B cell (primary cell): Measurements from ENCODE around the gene MSLN. TPM values are rescaled to one million over a fixed set of nuclear protein-coding genes. Genes with fewer than 3 reads are reported as not detected.

Experiments
- ATAC-seq: fragments of 200-7000 bp; cut with Tn5 transposase; one replicate; pipeline ENCODE4 v1.10.0; 2021; ENCODE audit warnings: low read depth, mild to moderate bottlenecking, moderate number of reproducible peaks, moderate library complexity
- CTCF ChIA-PET: fragments of 350-600 bp; sonication (Branson Sonifier 250); formaldehyde crosslinking; loops from one replicate; lab custom pipeline; 2021; ENCODE audit warnings: antibody characterized with exemption, inconsistent platforms; lab: Charles Lee
- POLR2A ChIA-PET: fragments of 350-600 bp; sonication (Branson Sonifier 250); formaldehyde crosslinking; loops from one replicate; lab custom pipeline; 2021; ENCODE audit warnings: antibody characterized with exemption; lab: Charles Lee
- DNase-seq: peaks from one replicate; pipeline ENCODE4 v3.0.0; 2013
- H2AFZ ChIP-seq: 2 replicates; pipeline ENCODE4 v1.6.1; 2012; ENCODE audit warnings: mild to moderate bottlenecking, low read depth, low read length; ENCODE audit not compliant: insufficient read depth, poor library complexity, severe bottlenecking
- H3K27ac ChIP-seq, 2 donors: 1 replicate in 1 of 2; 2 replicates in 1 of 2; pipeline ENCODE4 v1.5.1; 2012 to 2013; ENCODE audit warnings: low read length in 2 of 2, mild to moderate bottlenecking in 2 of 2, moderate library complexity in 1 of 2
- H3K27me3 ChIP-seq, 4 experiments: fragments of 200-600 bp in 1 of 4; sonication (generic) in 1 of 4; replicated peaks in 1 of 4; 1 replicate in 2 of 4; 2 replicates in 2 of 4; pipeline versions ENCODE4 v1.6.1 to v1.7.0; 2013 to 2016; ENCODE audit warnings: low read length in 3 of 4, mild to moderate bottlenecking in 2 of 4, mixed read lengths in 1 of 4, moderate library complexity in 1 of 4; ENCODE audit not compliant: insufficient read depth in 4 of 4, control insufficient read depth in 3 of 4; ENCODE audit errors: control extremely low read depth in 1 of 4
- H3K36me3 ChIP-seq, 2 experiments: replicated peaks in 1 of 2; 1 replicate in 1 of 2; 2 replicates in 1 of 2; pipeline versions ENCODE4 v1.6.1 to v1.7.1; 2013; ENCODE audit warnings: low read length in 1 of 2; ENCODE audit not compliant: insufficient read depth in 2 of 2, control insufficient read depth in 1 of 2; ENCODE audit errors: control extremely low read depth in 1 of 2, extremely low read depth in 1 of 2
- H3K4me1 ChIP-seq, 2 donors: fragments of 200-600 bp in 1 of 2; sonication (generic) in 1 of 2; 1 replicate in 1 of 2; 2 replicates in 1 of 2; pipeline versions ENCODE4 v1.5.1 to v1.6.1; 2013 to 2017; ENCODE audit warnings: low read length in 2 of 2; ENCODE audit not compliant: control insufficient read depth in 2 of 2, insufficient read depth in 2 of 2
- H3K4me2 ChIP-seq: replicated peaks from 2 replicates; pipeline ENCODE3; 2012; ENCODE audit warnings: mild to moderate bottlenecking, low read depth, low read length; ENCODE audit not compliant: poor library complexity, severe bottlenecking
- H3K4me3 ChIP-seq, 5 experiments: fragments of 200-600 bp in 1 of 5; sonication (generic) in 1 of 5; 1 replicate in 3 of 5; 2 replicates in 2 of 5; pipeline versions ENCODE4 v1.5.1 to v1.7.0; 2011 to 2016; ENCODE audit warnings: low read length in 4 of 5, mild to moderate bottlenecking in 4 of 5, low read depth in 2 of 5, control low read depth in 1 of 5, moderate library complexity in 1 of 5; ENCODE audit not compliant: insufficient read depth in 1 of 5; ENCODE audit errors: control extremely low read depth in 1 of 5, extremely low read depth in 1 of 5
- H3K79me2 ChIP-seq: fragments of 200-600 bp; sonication (generic); one replicate; pipeline ENCODE4 v1.6.0; 2016; ENCODE audit warnings: low read length; ENCODE audit not compliant: control insufficient read depth, insufficient read depth
- H3K9ac ChIP-seq: fragments of 200-600 bp; sonication (generic); 2 replicates; pipeline ENCODE4 v1.6.1; 2017; ENCODE audit warnings: mild to moderate bottlenecking, low read length, moderate library complexity
- H3K9me3 ChIP-seq, 3 donors: one replicate each; pipeline versions ENCODE4 v1.6.1 to v1.7.1; 2013; ENCODE audit warnings: low read length in 2 of 3; ENCODE audit not compliant: control insufficient read depth in 2 of 3, insufficient read depth in 1 of 3; ENCODE audit errors: control extremely low read depth in 1 of 3
- H4K20me1 ChIP-seq: 2 replicates; pipeline ENCODE4 v1.6.0; 2012; ENCODE audit warnings: mild to moderate bottlenecking, low read length; ENCODE audit not compliant: insufficient read depth, control insufficient read depth, poor library complexity, severe bottlenecking
- H3K27ac Mint-ChIP-seq: one replicate; pipeline ENCODE4 v1.8.0; 2021; ENCODE audit warnings: mixed read lengths
- H3K27me3 Mint-ChIP-seq: one replicate; pipeline ENCODE4 v1.8.0; 2021; ENCODE audit warnings: mixed read lengths
- H3K4me1 Mint-ChIP-seq: one replicate; pipeline ENCODE4 v1.8.0; 2021; ENCODE audit warnings: mixed read lengths
- H3K4me3 Mint-ChIP-seq: one replicate; pipeline ENCODE4 v1.8.0; 2021; ENCODE audit warnings: mixed read lengths
- H3K9me3 Mint-ChIP-seq: one replicate; pipeline ENCODE4 v1.8.0; 2022; ENCODE audit warnings: mixed read lengths; ENCODE audit not compliant: insufficient read depth
- EZH2 ChIP-seq: IDR thresholded peaks from 2 replicates; pipeline ENCODE4 v1.6.1; 2012; ENCODE audit warnings: borderline replicate concordance, low read depth, mild to moderate bottlenecking, moderate library complexity, low read length; ENCODE audit not compliant: insufficient read depth, poor library complexity, severe bottlenecking
- WGBS: methylation state at CpG from one replicate; pipeline ENCODE4 v1.1.5; 2013; ENCODE audit warnings: missing lambda C conversion rate; ENCODE audit not compliant: insufficient coverage; 5-methylcytosine and 5-hydroxymethylcytosine counted together
- intact Hi-C: fragments of 100-400 bp; cut with micrococcal nuclease; formaldehyde crosslinking; loops from one replicate; pipeline ENCODE4 v1.10.0; 2022
- polyA plus RNA-seq: library from polyadenylated mRNA; depleted of rRNA; stranded (reverse); fragments of >200 nt; gene quantifications from 2 replicates; pipeline ENCODE4 v1.2.3, GENCODE V29; 2012
- total RNA-seq, 2 donors: library from RNA; stranded (reverse); fragments of 120-200 nt in 1 of 2; gene quantifications; 1 replicate in 1 of 2; 2 replicates in 1 of 2; pipeline versions ENCODE4 v1.2.3 to v1.2.4, GENCODE V29; 2013 to 2022
- TF ChIP-seq, protein P1 (sequence below): fragments of 200-600 bp; IDR thresholded peaks from one replicate; pipeline ENCODE4 v1.8.0; 2022; ENCODE audit warnings: antibody characterized with exemption, mild to moderate bottlenecking

MSLN gene
- total and polyA plus RNA-seq, 2 donors (not counting 1 experiment from before 2014, with no cell fraction given): not detected

GRCh38 chr16:794853-795466 is 34.4 kb downstream of the MSLN start:
- H3K9ac ChIP-seq: no peak overlapping the region
- H4K20me1 ChIP-seq: no peaks in the 10 kb centered on the region
- H3K27ac Mint-ChIP-seq: no peak overlapping the region
- whole genome bisulfite sequencing: 94% methylated on average over 22 of the region's 31 CpGs
- no peak overlapping the region for H3K4me3 ChIP-seq
- H3K9me3 Mint-ChIP-seq: no peaks in the 10 kb centered on the region
- ChIA-PET CTCF (no interaction called here), POLR2A (no interaction called here)
- peaks cover 0 to 15% (median 1%) of the 10 kb centered on the region in 4 experiments for H3K27me3 ChIP-seq
- H3K4me1 Mint-ChIP-seq: peaks cover under 1% of the 10 kb centered on the region
- peaks cover 0 to 10% (median 0%) of the 10 kb centered on the region in 3 donors for H3K9me3 ChIP-seq
- H3K4me1 ChIP-seq: no peaks in the 10 kb centered on the region
- no peak overlapping the region for H3K27ac ChIP-seq
- TF ChIP-seq, protein P1, sequence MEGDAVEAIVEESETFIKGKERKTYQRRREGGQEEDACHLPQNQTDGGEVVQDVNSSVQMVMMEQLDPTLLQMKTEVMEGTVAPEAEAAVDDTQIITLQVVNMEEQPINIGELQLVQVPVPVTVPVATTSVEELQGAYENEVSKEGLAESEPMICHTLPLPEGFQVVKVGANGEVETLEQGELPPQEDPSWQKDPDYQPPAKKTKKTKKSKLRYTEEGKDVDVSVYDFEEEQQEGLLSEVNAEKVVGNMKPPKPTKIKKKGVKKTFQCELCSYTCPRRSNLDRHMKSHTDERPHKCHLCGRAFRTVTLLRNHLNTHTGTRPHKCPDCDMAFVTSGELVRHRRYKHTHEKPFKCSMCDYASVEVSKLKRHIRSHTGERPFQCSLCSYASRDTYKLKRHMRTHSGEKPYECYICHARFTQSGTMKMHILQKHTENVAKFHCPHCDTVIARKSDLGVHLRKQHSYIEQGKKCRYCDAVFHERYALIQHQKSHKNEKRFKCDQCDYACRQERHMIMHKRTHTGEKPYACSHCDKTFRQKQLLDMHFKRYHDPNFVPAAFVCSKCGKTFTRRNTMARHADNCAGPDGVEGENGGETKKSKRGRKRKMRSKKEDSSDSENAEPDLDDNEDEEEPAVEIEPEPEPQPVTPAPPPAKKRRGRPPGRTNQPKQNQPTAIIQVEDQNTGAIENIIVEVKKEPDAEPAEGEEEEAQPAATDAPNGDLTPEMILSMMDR: no peak
- no peak for TF ChIP-seq EZH2
- DNase-seq: no peak
- H3K4me3 Mint-ChIP-seq: no peak overlapping the region
- no peak overlapping the region for H3K4me2 ChIP-seq
- intact Hi-C loops: no loop called here
- no peaks in the 10 kb centered on the region for H3K79me2 ChIP-seq
- H3K36me3 ChIP-seq: no peaks in the 10 kb centered on the region
- ATAC-seq: no peak
- no peak overlapping the region for H2AFZ ChIP-seq
- H3K27me3 Mint-ChIP-seq: peaks cover 4% of the 10 kb centered on the region

GRCh38 chr16:795580-796229 is 35.2 kb downstream of the MSLN start:
- TF ChIP-seq EZH2: no peak
- TF ChIP-seq, protein P1: no peak
- H3K27ac ChIP-seq: no peak overlapping the region
- no peak overlapping the region for H3K4me3 ChIP-seq
- no peak overlapping the region for H3K9ac ChIP-seq
- H3K4me1 ChIP-seq: peaks cover 4 to 6% of the 10 kb centered on the region in 2 donors
- ChIA-PET CTCF (no interaction called here), POLR2A (no interaction called here)
- intact Hi-C loops: no loop called here
- no peak for ATAC-seq
- H4K20me1 ChIP-seq: no peaks in the 10 kb centered on the region
- peaks cover 0 to 21% (median 3%) of the 10 kb centered on the region in 4 experiments for H3K27me3 ChIP-seq
- Mint-ChIP-seq H3K27me3 (peaks cover 4% of the 10 kb centered on the region), H3K9me3 (no peaks in the 10 kb centered on the region), H3K4me3 (no peak overlapping the region), H3K4me1 (no peaks in the 10 kb centered on the region), H3K27ac (no peak overlapping the region)
- DNase-seq: no peak
- peaks cover 0 to 10% (median 0%) of the 10 kb centered on the region in 3 donors for H3K9me3 ChIP-seq
- no peaks in the 10 kb centered on the region for H3K79me2 ChIP-seq
- no peak overlapping the region for H2AFZ ChIP-seq
- no peak overlapping the region for H3K4me2 ChIP-seq
- no peaks in the 10 kb centered on the region for H3K36me3 ChIP-seq
- WGBS: 89% methylated on average over 31 of the region's 33 CpGs
